NOMO-1 treated with dmso at 0.1 percent for 144 hours (cell line): ENCODE results near the gene RSPH6A.

Source experiments
- DNase-seq: peaks from one replicate; lab custom pipeline; 2025; ENCODE audit not compliant: unreplicated experiment; lab: John Stamatoyannopoulos, UW

RSPH6A gene

GRCh38 chr19:45814851-45815480 lies at the start of gene RSPH6A:
TSS of gene RSPH6A (minus strand) at chr19:45815308. CDS start at chr19:45815176, 132 bp downstream.
- no peak for DNase-seq

GRCh38 chr19:45864629-45865082 lies 49.5 kb upstream of the RSPH6A start:
- DNase-seq: no peak

- DNase-seq: no peak
Measured at GRCh38 chr19:45863840-45864628, 48.9 kb upstream of the RSPH6A start, which contains the start of gene FOXA3. TSS of gene FOXA3 (plus strand) at chr19:45864326. CDS start at chr19:45864457, 131 bp downstream.

GRCh38 chr19:45863335-45863839 lies 48.3 kb upstream of the RSPH6A start:
- DNase-seq: no peak

GRCh38 chr19:45862564-45863334 lies 47.6 kb upstream of the RSPH6A start, which contains the start of gene SYMPK:
TSS of gene SYMPK (minus strand) at chr19:45863147. CDS start at chr19:45854495, 8,652 bp downstream.
- peak; percentile 98 for DNase-seq

- DNase-seq: no peak
Measured at GRCh38 chr19:45862271-45862563, 47.1 kb upstream of the RSPH6A start.

- no peak for DNase-seq
Measured at GRCh38 chr19:45860359-45861259, 45.5 kb upstream of the RSPH6A start.

GRCh38 chr19:45854167-45854778 lies 39.2 kb upstream of the RSPH6A start:
- DNase-seq: no peak

- no peak for DNase-seq
Measured at GRCh38 chr19:45852983-45853382, 37.9 kb upstream of the RSPH6A start.

GRCh38 chr19:45852145-45852750 lies 37.1 kb upstream of the RSPH6A start:
- no peak for DNase-seq

- DNase-seq: no peak
Measured at GRCh38 chr19:45848922-45849321, 33.8 kb upstream of the RSPH6A start.

- no peak for DNase-seq
Measured at GRCh38 chr19:45847663-45848062, 32.6 kb upstream of the RSPH6A start.

- no peak for DNase-seq
Measured at GRCh38 chr19:45842198-45842597, 27.1 kb upstream of the RSPH6A start.

GRCh38 chr19:45834970-45835369 lies 19.9 kb upstream of the RSPH6A start:
- no peak for DNase-seq

GRCh38 chr19:45828945-45829344 lies 13.8 kb upstream of the RSPH6A start:
- DNase-seq: no peak

- DNase-seq: no peak
Measured at GRCh38 chr19:45828523-45828922, 13.4 kb upstream of the RSPH6A start.

- no peak for DNase-seq
Measured at GRCh38 chr19:45827459-45828093, 12.5 kb upstream of the RSPH6A start.

GRCh38 chr19:45826934-45827333 lies 11.8 kb upstream of the RSPH6A start:
- DNase-seq: no peak
